Colonic mucosa (tissue), 4 donors: ENCODE data around the gene TKTL1. TPM values are rescaled to one million over a fixed set of nuclear protein-coding genes. Genes with fewer than 3 reads are reported as not detected.

Experiments
- DNase-seq: peaks from one replicate; pipeline ENCODE4 v3.0.0-alpha.2; 2020
- H3K27ac ChIP-seq: fragments of 200-600 bp; one replicate; pipeline ENCODE4 v1.8.0; 2021
- H3K27me3 ChIP-seq: fragments of 200-600 bp; one replicate; pipeline ENCODE4 v1.8.0; 2021
- H3K36me3 ChIP-seq: fragments of 200-600 bp; one replicate; pipeline ENCODE4 v1.8.0; 2021
- H3K4me1 ChIP-seq: fragments of 200-600 bp; one replicate; pipeline ENCODE4 v1.8.0; 2021; ENCODE audit warnings: mild to moderate bottlenecking
- H3K4me3 ChIP-seq: fragments of 200-600 bp; one replicate; pipeline ENCODE4 v1.8.0; 2021
- H3K9ac ChIP-seq, 2 donors: one replicate each; pipeline ENCODE4 v1.7.0; 2013; ENCODE audit warnings: control low read depth in 2 of 2, low read depth in 2 of 2, low read length in 2 of 2
- H3K9me3 ChIP-seq: fragments of 200-600 bp; one replicate; pipeline ENCODE4 v1.8.0; 2021
- CTCF ChIP-seq: fragments of 200-600 bp; IDR thresholded peaks from one replicate; pipeline ENCODE4 v1.8.0; 2022; ENCODE audit warnings: antibody characterized with exemption, mild to moderate bottlenecking
- intact Hi-C: fragments of 100-400 bp; cut with DNase I; formaldehyde crosslinking; loops from one replicate; pipeline ENCODE4 v1.14.1; 2022
- total RNA-seq, 2 donors: library from RNA; stranded (reverse); fragmentation: NEBNext Ultra II Directional in 1 of 2; extraction: Animal tissue kit (Norgen Biotek cat#: 25700) in 1 of 2; gene quantifications; one replicate each; pipeline ENCODE4 v1.2.1, GENCODE V29; 2021
- donor health status: healthy.
- donor health status: DM: no; HTN: no; CAD: no.
- donor health status: DM: no; HTN: no; CAD: no.

TKTL1 gene
- total RNA-seq, 2 donors from 2014 or later, result not detected

- intact Hi-C loops, result no loop called here
- H3K36me3 ChIP-seq, result no peaks in the 10 kb centered on the region
- no peak overlapping the region for H3K4me3 ChIP-seq
- no peaks in the 10 kb centered on the region for H3K4me1 ChIP-seq
- no peak for TF ChIP-seq CTCF
- H3K27ac ChIP-seq, result no peak overlapping the region
- H3K9me3 ChIP-seq, result no peaks in the 10 kb centered on the region
- DNase-seq, result no peak
- no peak overlapping the region for H3K9ac ChIP-seq
- no peaks in the 10 kb centered on the region for H3K27me3 ChIP-seq
Measured at GRCh38 chrX:154358829-154359228, 63.2 kb downstream of the TKTL1 start.

- Histone ChIP-seq H3K9me3 (no peaks in the 10 kb centered on the region), H3K27me3 (no peaks in the 10 kb centered on the region), H3K4me3 (no peak overlapping the region), H3K27ac (no peak overlapping the region), H3K9ac (no peak overlapping the region), H3K36me3 (no peaks in the 10 kb centered on the region), H3K4me1 (no peaks in the 10 kb centered on the region)
- no peak for TF ChIP-seq CTCF
- no peak for DNase-seq
- intact Hi-C loops, result no loop called here
Measured at GRCh38 chrX:154359362-154360154, 64.0 kb downstream of the TKTL1 start.

GRCh38 chrX:154360155-154360713 is 64.6 kb downstream of the TKTL1 start:
- intact Hi-C loops, result no loop called here
- TF ChIP-seq CTCF, result no peak
- Histone ChIP-seq H3K9ac (no peak overlapping the region), H3K27me3 (no peaks in the 10 kb centered on the region), H3K27ac (no peak overlapping the region), H3K36me3 (no peaks in the 10 kb centered on the region), H3K4me3 (no peak overlapping the region), H3K9me3 (no peaks in the 10 kb centered on the region), H3K4me1 (no peaks in the 10 kb centered on the region)
- no peak for DNase-seq

DNA sequence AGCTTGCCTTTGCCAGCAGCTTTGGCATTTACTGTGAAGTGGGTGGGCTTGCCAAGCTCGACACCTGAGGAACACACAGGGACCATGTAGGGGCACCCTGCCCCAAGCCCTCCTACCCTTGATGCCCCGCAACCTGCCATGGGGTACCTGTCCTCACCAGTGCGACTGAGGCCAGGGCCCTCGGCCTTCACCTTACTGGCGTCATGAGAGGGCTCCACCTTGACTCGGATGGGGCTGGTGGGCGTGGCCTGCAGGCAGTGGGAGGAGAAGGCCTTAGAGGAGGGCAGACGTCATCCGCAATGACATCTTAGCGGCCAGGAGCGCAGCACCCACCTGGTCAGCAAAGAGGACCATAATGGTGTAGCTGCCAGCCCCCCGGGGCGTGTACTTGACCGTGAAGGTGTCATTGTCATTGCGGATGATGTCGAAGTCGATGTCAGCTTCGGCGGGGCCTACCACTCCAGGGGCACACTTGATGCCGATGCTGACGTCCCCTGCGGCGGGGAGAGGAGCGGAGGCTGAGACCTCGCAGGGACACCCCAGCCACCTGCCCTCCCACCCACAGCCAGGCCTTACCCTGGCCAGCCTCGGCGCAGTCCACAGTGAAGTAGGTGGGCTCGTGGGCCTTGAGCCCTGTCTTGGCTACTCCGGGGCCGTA is 66.6 kb downstream of the TKTL1 start:
- no peak for TF ChIP-seq CTCF
- Histone ChIP-seq H3K9me3 (no peaks in the 10 kb centered on the region), H3K9ac (no peak overlapping the region), H3K36me3 (no peaks in the 10 kb centered on the region), H3K27ac (no peak overlapping the region), H3K4me3 (no peak overlapping the region), H3K4me1 (no peaks in the 10 kb centered on the region), H3K27me3 (no peaks in the 10 kb centered on the region)
- DNase-seq, result no peak
- intact Hi-C loops, result no loop called here

- no peaks in the 10 kb centered on the region for H3K4me1 ChIP-seq
- intact Hi-C loops, result no loop called here
- H3K4me3 ChIP-seq, result no peak overlapping the region
- no peak overlapping the region for H3K9ac ChIP-seq
- H3K9me3 ChIP-seq, result no peaks in the 10 kb centered on the region
- H3K27me3 ChIP-seq, result no peaks in the 10 kb centered on the region
- no peaks in the 10 kb centered on the region for H3K36me3 ChIP-seq
- no peak for DNase-seq
- H3K27ac ChIP-seq, result no peak overlapping the region
- TF ChIP-seq CTCF, result no peak
Measured at GRCh38 chrX:154363706-154364439, 68.3 kb downstream of the TKTL1 start.
